Central memory CD4-positive, alpha-beta T cell (primary cell): Measurements from ENCODE around the gene ACADL.
"Not testable (repeated sequence)": the region's sequence is repeated elsewhere in the genome, so short reads cannot be mapped to it uniquely, and the experiment has no call there.

Experiments
- DNase-seq: peaks from one replicate; pipeline ENCODE4 v3.0.0; 2022

ACADL gene

GRCh38 chr2:210199186-210199765 is 26.0 kb downstream of the ACADL start:
- DNase-seq = peak; percentile 12

DNA sequence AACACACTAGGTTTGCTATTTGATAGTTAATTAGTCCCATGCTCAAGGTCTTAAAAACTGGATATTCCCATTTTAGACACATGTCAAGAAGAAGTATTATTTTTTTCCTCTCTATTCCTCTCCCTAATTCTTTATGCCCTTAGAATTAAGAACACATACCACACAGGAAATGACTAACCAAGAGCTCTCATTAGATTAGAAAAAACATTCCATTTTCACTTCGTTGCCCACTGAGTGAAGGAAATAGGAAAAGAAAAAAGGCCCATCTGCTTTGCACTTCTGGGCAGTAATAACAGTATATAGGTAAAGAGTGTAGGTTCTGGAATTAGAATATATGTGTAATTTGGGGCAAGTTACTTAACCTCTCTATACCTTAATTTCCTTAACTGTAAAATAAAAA is 26.9 kb downstream of the ACADL start:
- DNase-seq = no peak

- no peak for DNase-seq
These were observed 27.5 kb downstream of the ACADL start for GRCh38 chr2:210197720-210198119.

GRCh38 chr2:210195101-210195852 is 30.0 kb downstream of the ACADL start:
- peak; percentile 26 for DNase-seq

DNA sequence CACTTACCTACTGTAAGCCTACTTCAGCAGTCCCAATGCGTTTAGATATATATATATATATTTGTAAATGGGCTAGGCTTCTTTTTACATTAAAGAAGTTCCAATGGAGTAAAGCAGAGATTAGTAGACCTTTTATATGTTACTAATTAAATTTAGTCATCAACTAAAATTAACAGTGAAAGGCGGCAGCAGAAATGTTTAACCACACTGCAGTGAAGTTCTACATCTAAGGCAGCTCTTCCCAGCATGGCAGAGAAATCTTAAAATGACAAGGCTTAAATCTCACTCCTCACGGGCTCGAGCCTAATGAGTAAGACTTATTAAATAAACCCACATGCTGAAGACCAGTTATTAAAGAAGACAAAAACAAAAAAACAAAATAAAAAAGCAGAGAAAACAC is 34.9 kb downstream of the ACADL start:
- DNase-seq = no peak

DNA sequence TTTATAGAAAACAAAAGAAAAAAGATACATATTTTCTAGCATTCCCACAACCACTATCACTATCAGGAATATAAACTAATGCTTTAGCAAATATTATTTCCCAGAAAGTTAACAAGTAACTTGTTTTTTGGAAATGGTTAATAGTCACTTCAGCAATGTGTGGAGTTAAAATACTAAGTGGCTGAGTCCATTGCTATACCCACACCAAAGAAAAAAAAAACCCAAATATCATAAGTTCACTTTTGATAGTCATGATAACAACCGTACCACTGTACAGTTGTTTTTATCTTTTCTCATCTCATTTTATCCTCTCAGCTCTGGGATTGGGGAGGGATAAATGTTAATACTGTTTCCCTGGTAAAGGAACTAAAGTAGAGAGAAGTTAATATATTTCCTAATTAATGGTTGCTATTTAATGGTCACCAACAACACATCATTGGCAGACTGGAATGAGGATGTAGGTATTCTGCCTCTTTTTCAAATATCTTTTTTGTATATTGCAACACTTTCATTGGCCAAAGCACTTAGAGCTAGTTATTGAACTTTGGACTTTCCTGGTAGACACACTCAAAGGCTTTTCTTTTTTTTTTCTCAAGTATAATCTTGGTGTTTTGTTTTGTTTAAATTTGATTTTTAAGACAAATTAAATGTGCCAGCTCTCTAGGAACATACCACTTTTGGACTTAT is 35.7 kb downstream of the ACADL start:
- no peak for DNase-seq

GRCh38 chr2:210188755-210189154 is 36.5 kb downstream of the ACADL start:
- no peak for DNase-seq

- DNase-seq = no peak
These were observed 37.1 kb downstream of the ACADL start for GRCh38 chr2:210188190-210188589.

DNA sequence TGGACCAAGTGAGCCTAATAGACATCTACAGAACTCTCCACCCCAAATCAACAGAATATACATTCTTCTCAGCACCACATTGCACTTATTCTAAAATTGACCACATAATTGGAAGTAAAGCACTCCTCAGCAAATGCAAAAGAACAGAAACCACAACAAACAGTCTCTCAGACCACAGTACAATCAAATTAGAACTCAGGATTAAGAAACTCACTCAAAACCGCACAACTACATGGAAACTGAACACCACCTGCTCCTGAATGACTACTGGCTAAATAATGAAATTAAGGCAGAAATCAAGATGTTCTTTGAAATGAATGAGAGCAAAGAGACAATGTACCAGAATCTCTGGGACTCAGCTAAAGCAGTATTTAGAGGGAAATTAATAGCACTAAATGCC is 41.3 kb downstream of the ACADL start:
- DNase-seq = not testable (repeated sequence)

DNA sequence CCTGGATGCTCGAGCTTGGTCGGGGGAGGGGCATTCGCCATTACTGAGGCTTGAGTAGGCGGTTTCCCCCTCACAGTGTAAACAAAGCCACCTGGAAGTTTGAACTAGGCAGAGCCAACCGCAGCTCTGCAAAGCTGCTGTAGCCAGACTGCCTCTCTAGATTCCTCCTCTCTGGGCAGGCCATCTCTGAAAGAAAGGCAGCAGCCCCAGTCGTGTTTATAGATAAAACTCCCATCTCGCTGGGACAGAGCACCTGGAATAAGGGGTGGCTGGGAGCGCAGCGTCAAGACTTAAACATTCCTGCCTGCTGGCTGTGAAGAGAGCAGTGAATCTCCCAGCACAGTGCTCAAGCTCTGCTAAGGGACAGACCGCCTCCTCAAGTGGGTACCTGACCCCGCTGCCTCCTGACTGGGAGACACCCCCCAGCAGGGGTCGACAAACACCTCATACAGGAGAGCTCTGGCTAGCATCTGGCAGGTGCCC is 43.6 kb downstream of the ACADL start:
- DNase-seq = not testable (repeated sequence)

GRCh38 chr2:210181033-210181605 is 44.1 kb downstream of the ACADL start:
- DNase-seq = not testable (repeated sequence)

GRCh38 chr2:210180477-210180876 is 44.8 kb downstream of the ACADL start:
- DNase-seq = no peak

- no peak for DNase-seq
These were observed 45.8 kb downstream of the ACADL start for GRCh38 chr2:210179351-210179990.

DNA sequence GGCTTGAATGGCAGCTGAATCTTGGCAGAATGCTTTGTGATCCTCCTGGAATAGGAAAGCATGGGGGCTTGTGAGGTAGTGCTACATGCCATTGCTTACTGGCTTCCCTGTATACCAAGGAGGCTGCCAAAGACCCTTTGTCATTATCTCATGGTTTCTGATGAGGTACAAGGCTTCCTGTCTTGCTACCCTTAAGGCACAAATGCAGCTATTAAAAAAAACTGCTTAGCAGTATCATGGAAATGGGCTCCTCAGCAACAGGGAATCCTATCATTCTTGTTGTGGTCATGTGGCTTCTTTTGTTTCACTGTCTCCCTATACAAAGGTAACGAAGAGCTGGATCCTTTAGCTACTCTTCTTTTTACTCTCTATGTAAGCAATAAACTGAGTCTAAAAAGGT is 47.5 kb downstream of the ACADL start:
- DNase-seq = no peak

- DNase-seq = not testable (repeated sequence)
These were observed 48.1 kb downstream of the ACADL start for GRCh38 chr2:210177115-210177514.

- DNase-seq = no peak
These were observed 51.2 kb downstream of the ACADL start for GRCh38 chr2:210174086-210174485.

- DNase-seq = no peak
These were observed 53.0 kb downstream of the ACADL start for GRCh38 chr2:210172219-210172575.

DNA sequence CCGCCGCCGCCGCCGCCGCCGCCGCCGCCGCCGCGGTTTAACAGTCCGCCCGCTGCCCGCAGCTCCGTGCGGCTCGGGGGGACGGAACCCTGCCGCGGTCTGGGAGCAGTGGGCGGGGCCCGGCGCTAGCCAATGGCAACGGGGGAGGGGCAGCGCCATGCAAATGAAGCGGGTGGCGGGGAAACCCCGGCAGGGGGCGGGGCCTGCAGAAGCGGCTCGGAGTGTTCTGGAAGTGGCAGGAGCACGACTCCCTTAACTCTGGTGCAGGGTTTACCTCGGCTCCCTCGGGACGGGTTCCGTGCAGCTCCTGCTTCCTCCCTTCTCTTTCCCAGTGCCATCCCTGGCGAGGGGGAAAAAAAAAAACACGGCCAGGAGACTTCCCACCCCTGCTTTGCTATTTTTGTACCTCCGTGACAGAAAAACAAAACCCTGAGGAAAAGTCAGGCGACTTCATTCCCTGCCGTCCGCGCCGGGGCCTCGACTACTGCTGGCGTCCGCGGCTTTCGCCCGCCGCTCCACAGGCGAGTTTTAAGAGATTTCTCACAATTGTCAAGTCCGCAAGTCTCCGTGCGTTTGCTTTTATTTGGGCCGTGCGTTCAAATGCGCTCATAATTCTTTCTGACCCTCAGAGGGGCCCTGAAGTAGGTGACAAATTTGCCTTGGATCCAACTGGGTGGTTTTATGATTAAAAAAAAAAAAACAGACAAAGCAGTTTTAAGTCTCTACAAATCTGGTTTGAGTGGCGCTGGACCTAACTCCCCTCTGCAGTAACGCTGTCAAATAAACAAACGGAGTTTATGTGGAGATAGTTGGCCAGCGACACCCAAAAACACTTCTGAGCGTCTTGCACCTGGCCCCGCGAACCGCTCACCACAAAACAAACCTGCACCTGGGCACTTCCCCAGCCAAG is 53.7 kb downstream of the ACADL start, which contains the start of gene KANSL1L:
Gene KANSL1L (minus strand): TSS at position 101 of the 910 bp plus-strand sequence. CDS start 16,827 bp downstream, outside the sequence.
- peak; percentile 93 for DNase-seq

- DNase-seq = peak; percentile 94
These were observed 54.6 kb downstream of the ACADL start for GRCh38 chr2:210170446-210171303.

DNA sequence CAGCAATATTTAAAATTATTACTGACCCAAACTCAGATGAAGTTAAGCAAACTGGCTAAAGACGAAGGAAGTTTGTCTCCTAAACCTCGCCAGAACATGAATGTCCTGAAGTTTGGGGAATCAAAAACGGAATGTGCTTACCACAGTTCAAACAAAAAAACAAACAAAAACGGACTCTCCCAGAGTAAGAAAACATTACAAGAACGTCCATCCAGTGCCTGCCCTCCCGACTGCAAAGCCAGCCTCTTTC is 55.1 kb downstream of the ACADL start:
- DNase-seq = peak; percentile 3
